DND-41 (cell line): Measurements from ENCODE around the gene CTTNBP2NL.

Experiments used
- CTCF ChIP-seq: IDR thresholded peaks from 2 replicates; pipeline ENCODE4 v1.5.1; 2012; ENCODE audit warnings: borderline replicate concordance, low read length, moderate library complexity, mild to moderate bottlenecking; ENCODE audit not compliant: poor library complexity, severe bottlenecking; ENCODE audit errors: extremely low read depth
- EZH2 ChIP-seq: IDR thresholded peaks from 3 replicates; pipeline ENCODE4 v1.6.1; 2012; ENCODE audit warnings: borderline replicate concordance, low read depth, mild to moderate bottlenecking, moderate library complexity, low read length, inconsistent platforms; ENCODE audit not compliant: severe bottlenecking

DNA sequence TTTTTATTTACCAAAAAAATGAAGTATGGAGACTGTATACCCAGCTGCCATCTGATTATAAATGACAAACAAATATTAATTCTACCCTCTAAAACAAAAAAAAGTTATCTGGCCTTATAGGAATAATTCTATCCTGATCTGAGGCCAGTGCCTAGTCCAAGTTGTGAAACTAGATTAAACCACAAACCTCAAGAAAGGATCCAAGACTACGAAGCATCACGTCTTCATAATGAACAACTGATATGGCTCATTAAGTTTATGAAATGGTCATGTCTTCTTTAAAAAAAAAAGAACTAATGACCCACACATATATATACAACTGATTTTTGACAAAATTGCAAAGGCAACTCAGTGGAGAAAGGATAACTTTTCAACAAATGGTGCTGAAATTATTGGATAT lies 32.4 kb upstream of the CTTNBP2NL start:
- TF ChIP-seq CTCF (no peak), EZH2 (no peak)
